Measurements from ENCODE around the gene JAK1. TPM values are rescaled to one million over a fixed set of nuclear protein-coding genes. Genes with fewer than 3 reads are reported as not detected.

Gene JAK1
- total RNA-seq, 1 donor from 2014 or later, result 80.7 TPM

GRCh38 chr1:64959986-64960385 lies 6.4 kb downstream of the JAK1 start:
- Mint-ChIP-seq H3K4me3 (ENCODE audit: unreplicated experiment) (no peak overlapping the region), H3K27me3 (ENCODE audit: low read depth, unreplicated experiment) (no peaks in the 10 kb centered on the region), H3K36me3 (ENCODE audit: low read depth, unreplicated experiment) (no peaks in the 10 kb centered on the region), H3K4me1 (ENCODE audit: low read depth, unreplicated experiment) (peaks cover 7% of the 10 kb centered on the region), H3K27ac (ENCODE audit: unreplicated experiment) (no peak overlapping the region), H3K9me3 (ENCODE audit: unreplicated experiment) (no peaks in the 10 kb centered on the region)
- no peaks in the 10 kb centered on the region for H3K27me3 ChIP-seq (ENCODE audit: insufficient read depth, low read length)
- DNase-seq (ENCODE audit: low read depth) (no peak), FAIRE-seq (no peak)
- H4K20me1 ChIP-seq (ENCODE audit: insufficient read depth, low read length), result peaks cover 92% of the 10 kb centered on the region
- no peaks in the 10 kb centered on the region for H3K9me3 ChIP-seq (ENCODE audit: insufficient read depth, low read depth, low read length)
- H3K4me2 ChIP-seq (ENCODE audit: low read length), result no peak overlapping the region
- H3K4me3 ChIP-seq (ENCODE audit: insufficient read depth, low read depth, low read length), result no peak overlapping the region
- H3K36me3 ChIP-seq (ENCODE audit: insufficient read depth, low read length), result no peaks in the 10 kb centered on the region
- H3K27ac ChIP-seq (ENCODE audit: low read depth, low read length), result no peak overlapping the region
- H3K79me2 ChIP-seq (ENCODE audit: insufficient read depth, low read length), result peaks cover 97% of the 10 kb centered on the region
- TF ChIP-seq CTCF (IDR thresholded peaks at IDR 0.05; ENCODE audit: insufficient read depth, low read depth, low read length) (no peak), EZH2 (IDR thresholded peaks at IDR 0.05; ENCODE audit: insufficient read depth, low read length) (no peak)
- peaks cover 15% of the 10 kb centered on the region for H3K4me1 ChIP-seq (ENCODE audit: insufficient read depth, low read length)
- H3K9ac ChIP-seq (ENCODE audit: low read length), result no peak overlapping the region
- no peak overlapping the region for H2AFZ ChIP-seq (ENCODE audit: low read depth, low read length)

GRCh38 chr1:64956733-64957441 lies 9.5 kb downstream of the JAK1 start:
- DNase-seq (ENCODE audit: low read depth), result no peak
- Histone ChIP-seq H3K4me2 (ENCODE audit: low read length) (peak overlapping the region; percentile 31), H4K20me1 (ENCODE audit: insufficient read depth, low read length) (peaks cover 86% of the 10 kb centered on the region)

More at GRCh38 chr1:64956733-64957441, 9.5 kb downstream of the JAK1 start:
- H3K36me3 ChIP-seq (ENCODE audit: insufficient read depth, low read length), result no peaks in the 10 kb centered on the region
- no peaks in the 10 kb centered on the region for H3K9me3 Mint-ChIP-seq (ENCODE audit: unreplicated experiment)
- peaks cover 8% of the 10 kb centered on the region for H3K4me1 Mint-ChIP-seq (ENCODE audit: low read depth, unreplicated experiment)
- no peak overlapping the region for H3K4me3 ChIP-seq (ENCODE audit: insufficient read depth, low read depth, low read length)
- no peak overlapping the region for H3K9ac ChIP-seq (ENCODE audit: low read length)
- no peaks in the 10 kb centered on the region for H3K27me3 Mint-ChIP-seq (ENCODE audit: low read depth, unreplicated experiment)
- H3K36me3 Mint-ChIP-seq (ENCODE audit: low read depth, unreplicated experiment), result no peaks in the 10 kb centered on the region
- FAIRE-seq, result no peak
- H2AFZ ChIP-seq (ENCODE audit: low read depth, low read length), result no peak overlapping the region
- H3K9me3 ChIP-seq (ENCODE audit: insufficient read depth, low read depth, low read length), result no peaks in the 10 kb centered on the region
- TF ChIP-seq CTCF (IDR thresholded peaks at IDR 0.05; ENCODE audit: insufficient read depth, low read depth, low read length) (no peak), EZH2 (IDR thresholded peaks at IDR 0.05; ENCODE audit: insufficient read depth, low read length) (no peak)
- peaks cover 15% of the 10 kb centered on the region for H3K4me1 ChIP-seq (ENCODE audit: insufficient read depth, low read length)
- no peak overlapping the region for H3K4me3 Mint-ChIP-seq (ENCODE audit: unreplicated experiment)
- H3K27me3 ChIP-seq (ENCODE audit: insufficient read depth, low read length), result no peaks in the 10 kb centered on the region
- H3K27ac ChIP-seq (ENCODE audit: low read depth, low read length), result no peak overlapping the region
- H3K27ac Mint-ChIP-seq (ENCODE audit: unreplicated experiment), result no peak overlapping the region
- H3K79me2 ChIP-seq (ENCODE audit: insufficient read depth, low read length), result peaks cover 97% of the 10 kb centered on the region
